ENCODE results near the gene DISP2.

DISP2 gene

GRCh38 chr15:40366457-40367370, 8.7 kb downstream of the DISP2 start:
- no peak for DNase-seq

DNA sequence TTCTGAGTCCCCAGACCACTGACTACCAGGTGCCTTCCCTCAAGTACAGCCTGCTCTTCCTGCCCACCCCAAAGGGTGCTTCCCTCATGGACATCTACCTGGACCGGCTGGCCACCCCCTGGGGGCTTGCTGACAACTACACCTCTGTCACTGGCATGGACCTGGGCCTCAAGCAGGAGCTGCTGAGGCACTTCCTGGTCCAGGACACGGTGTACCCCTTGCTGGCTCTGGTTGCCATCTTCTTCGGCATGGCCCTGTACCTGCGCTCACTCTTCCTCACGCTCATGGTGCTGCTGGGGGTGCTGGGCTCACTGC, 9.3 kb downstream of the DISP2 start:
- no peak for DNase-seq

- DNase-seq: peak; percentile 38
Observed at GRCh38 chr15:40367686-40368611, 9.9 kb downstream of the DISP2 start.

DNA sequence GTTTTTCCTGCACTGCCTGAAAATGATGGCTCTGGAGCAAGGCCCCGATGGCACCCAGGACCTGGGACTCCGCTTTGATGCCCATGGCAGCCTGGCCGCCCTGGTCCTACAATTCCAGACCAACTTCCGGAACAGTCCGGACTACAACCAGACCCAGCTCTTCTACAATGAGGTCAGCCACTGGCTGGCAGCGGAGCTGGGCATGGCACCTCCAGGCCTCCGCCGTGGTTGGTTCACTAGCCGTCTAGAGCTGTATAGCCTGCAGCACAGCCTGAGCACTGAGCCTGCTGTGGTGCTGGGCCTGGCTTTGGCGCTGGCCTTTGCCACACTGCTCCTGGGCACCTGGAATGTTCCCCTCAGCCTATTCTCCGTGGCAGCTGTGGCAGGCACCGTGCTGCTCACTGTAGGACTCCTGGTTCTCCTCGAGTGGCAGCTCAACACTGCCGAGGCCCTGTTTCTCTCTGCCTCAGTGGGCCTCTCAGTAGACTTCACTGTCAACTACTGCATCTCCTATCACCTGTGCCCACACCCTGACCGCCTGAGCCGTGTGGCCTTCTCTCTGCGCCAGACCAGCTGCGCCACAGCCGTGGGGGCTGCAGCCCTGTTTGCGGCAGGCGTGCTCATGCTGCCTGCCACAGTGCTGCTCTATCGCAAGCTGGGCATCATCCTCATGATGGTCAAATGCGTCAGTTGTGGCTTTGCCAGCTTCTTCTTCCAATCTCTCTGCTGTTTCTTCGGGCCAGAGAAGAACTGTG, 10.9 kb downstream of the DISP2 start:
- DNase-seq: no peak

DNA sequence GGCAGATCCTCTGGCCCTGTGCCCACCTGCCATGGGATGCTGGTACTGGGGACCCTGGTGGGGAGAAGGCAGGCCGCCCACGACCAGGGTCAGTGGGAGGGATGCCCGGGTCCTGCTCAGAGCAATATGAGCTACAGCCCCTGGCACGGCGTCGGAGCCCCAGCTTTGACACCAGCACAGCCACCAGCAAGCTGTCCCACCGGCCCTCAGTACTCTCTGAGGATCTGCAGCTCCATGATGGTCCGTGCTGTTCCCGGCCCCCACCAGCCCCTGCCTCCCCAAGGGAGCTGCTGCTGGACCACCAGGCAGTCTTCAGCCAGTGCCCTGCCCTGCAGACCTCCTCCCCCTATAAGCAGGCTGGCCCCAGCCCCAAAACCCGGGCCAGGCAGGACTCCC, 11.5 kb downstream of the DISP2 start:
- DNase-seq: no peak

- DNase-seq: no peak
Observed at GRCh38 chr15:40369971-40370370, 12.0 kb downstream of the DISP2 start.

DNA sequence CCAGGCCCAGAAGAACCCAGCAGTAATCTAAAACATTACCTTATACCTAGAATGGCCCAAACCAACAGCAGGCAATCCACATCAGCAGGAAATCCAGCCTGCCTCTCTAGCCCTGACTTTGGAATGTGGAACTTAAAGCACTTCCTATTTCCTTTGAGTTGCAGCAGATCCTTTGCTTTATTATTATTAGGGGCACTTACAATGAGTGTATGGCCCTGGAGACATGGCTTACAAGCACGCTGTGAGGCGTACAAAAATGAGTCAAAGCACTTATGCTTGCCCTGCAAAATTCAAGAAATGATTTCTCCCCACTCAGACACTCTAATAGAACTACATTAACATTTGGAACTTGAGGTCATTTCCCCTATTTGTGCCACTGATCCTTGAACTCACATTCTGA, 15.0 kb downstream of the DISP2 start:
- DNase-seq: no peak

- DNase-seq: no peak
Observed at GRCh38 chr15:40377606-40378005, 19.6 kb downstream of the DISP2 start.

DNA sequence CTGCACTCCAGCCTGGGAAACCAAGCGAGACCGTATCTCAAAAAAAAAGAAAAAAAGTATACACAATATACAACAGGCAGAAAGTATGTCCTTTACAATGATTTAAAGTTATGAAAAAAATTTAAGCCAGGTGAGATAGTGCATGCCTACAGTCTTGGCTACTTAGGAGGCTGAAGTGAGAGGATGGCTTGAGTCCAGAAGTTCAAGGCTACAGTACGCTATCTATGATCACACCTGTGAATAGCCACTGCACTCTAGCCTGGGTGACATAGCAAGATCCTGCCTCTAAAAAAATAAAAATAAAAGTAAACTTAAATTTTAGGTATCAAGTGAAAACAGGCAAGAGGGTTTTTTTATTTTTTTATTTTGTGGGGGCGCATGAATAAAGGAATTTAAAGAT, 21.4 kb downstream of the DISP2 start:
- DNase-seq: no peak

- no peak for DNase-seq
Observed at GRCh38 chr15:40379853-40380252, 21.8 kb downstream of the DISP2 start.

GRCh38 chr15:40380636-40381035, 22.6 kb downstream of the DISP2 start:
- DNase-seq: no peak

- DNase-seq: no peak
Observed at GRCh38 chr15:40381818-40382529, 24.0 kb downstream of the DISP2 start.

DNA sequence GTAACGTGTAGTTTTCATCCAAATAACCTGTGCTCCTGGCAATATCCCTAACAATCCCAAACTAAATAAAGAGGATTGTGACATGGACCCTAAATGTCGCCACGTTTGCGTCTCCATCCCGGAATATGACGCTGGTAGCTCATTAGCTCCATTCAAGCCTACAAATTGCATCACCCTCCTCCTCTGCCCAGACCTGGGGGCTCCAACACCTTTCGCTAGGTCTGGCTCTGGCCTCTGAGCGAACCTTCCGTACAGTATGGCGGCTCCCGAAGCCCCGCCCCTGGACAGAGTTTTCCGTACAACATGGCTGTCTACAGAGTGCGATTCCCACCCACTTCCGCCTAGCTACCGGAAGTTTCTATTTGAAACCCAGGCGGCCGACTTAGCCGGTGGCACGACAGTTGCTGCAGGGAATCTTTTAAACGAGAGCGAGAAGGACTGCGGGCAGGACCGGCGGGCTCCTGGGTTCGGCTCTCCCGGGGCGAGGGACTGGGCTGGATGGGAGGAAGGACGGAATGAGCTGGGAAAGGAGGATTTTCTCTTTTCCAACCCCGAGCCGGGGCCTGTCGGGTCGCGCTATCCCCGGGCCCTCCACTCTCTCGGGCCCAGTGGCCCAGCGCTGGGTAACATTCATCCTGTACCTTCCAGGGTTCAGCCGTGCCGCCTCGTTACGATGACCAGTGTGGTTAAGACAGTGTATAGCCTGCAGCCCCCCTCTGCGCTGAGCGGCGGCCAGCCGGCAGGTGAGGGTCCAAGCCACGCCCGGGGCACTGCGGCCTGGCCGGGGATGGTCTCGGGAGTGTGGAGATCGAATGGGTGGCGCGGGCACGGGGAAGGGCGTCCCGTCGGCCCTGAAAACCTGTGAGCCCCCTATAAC, 24.8 kb downstream of the DISP2 start, which contains the start of gene KNSTRN:
Gene KNSTRN (plus strand): TSS at position 142 of the 877 bp plus-strand sequence. CDS start 115 bp downstream, at position 257.
- DNase-seq: peak; percentile 42

- DNase-seq: no peak
Observed at GRCh38 chr15:40386480-40386879, 28.5 kb downstream of the DISP2 start.

GRCh38 chr15:40388941-40389823, 31.2 kb downstream of the DISP2 start:
- no peak for DNase-seq

- no peak for DNase-seq
Observed at GRCh38 chr15:40389824-40390595, 32.0 kb downstream of the DISP2 start.

GRCh38 chr15:40392986-40393948, 35.2 kb downstream of the DISP2 start:
- DNase-seq: no peak

All from NCI-H1436 treated with DMSO at 0.1 percent for 48 hours (cell line).